ENCODE measurements around the gene GPR146. TPM values are rescaled to one million over a fixed set of nuclear protein-coding genes. Genes with fewer than 3 reads are reported as not detected.

The GPR146 gene
- polyA plus RNA-seq, 3 donors = 0.48 to 0.92 (median 0.48) TPM

- peak overlapping the region; percentile 88 for H3K4me2 ChIP-seq (replicated peaks; ENCODE audit: extremely low read depth, low read length, poor library complexity, severe bottlenecking)
- intact Hi-C loops (cut with micrococcal nuclease) = loop anchor here (1.0 to 2.0 kb wide), 2 partner anchors 14 to 15 kb away; partner anchors contain the start of gene GPR146 (in 2 of the 2)
- H2AFZ ChIP-seq (ENCODE audit: insufficient read depth, low read depth, low read length, poor library complexity, severe bottlenecking) = peak overlapping the region; percentile 74
- H3K9me3 Mint-ChIP-seq = peaks cover 0 to 2% (median 0%) of the 10 kb centered on the region in 7 donors
- H3K4me3 Mint-ChIP-seq = peak overlapping the region; percentile 4 to 51
- no peak for TF ChIP-seq CTCF (IDR thresholded peaks at IDR 0.05)
- H3K27me3 ChIP-seq (ENCODE audit: control insufficient read depth in 2 of 2, insufficient read depth in 2 of 2, low read length in 2 of 2) = no peaks in the 10 kb centered on the region
- H3K9me3 ChIP-seq (replicated peaks in 1 of 2; ENCODE audit: control insufficient read depth in 1 of 2, insufficient read depth in 1 of 2, low read length in 2 of 2) = no peaks in the 10 kb centered on the region
- H3K4me3 ChIP-seq (replicated peaks in 1 of 3; ENCODE audit: low read depth in 2 of 3, low read length in 3 of 3) = peak overlapping the region in 1 of 3 experiments; percentile 72
- H4K20me1 ChIP-seq (ENCODE audit: insufficient read depth, low read length) = peaks cover 19% of the 10 kb centered on the region
- H3K36me3 Mint-ChIP-seq = peaks cover 13 to 17% of the 10 kb centered on the region in 2 donors
- WGBS (ENCODE audit: insufficient coverage) = 74% methylated on average over 27 of the region's 33 CpGs
- peaks cover 39 to 56% of the 10 kb centered on the region in 2 donors for H3K4me1 ChIP-seq (ENCODE audit: control insufficient read depth in 1 of 2, insufficient read depth in 2 of 2, low read length in 2 of 2)
- H3K27ac Mint-ChIP-seq = peak overlapping the region; percentile 86 to 94 (median 93)
- DNase-seq = peak; percentile 50 to 60 (median 53)
- H3K36me3 ChIP-seq (replicated peaks in 1 of 2; ENCODE audit: control insufficient read depth in 1 of 2, insufficient read depth in 2 of 2, low read length in 2 of 2) = peaks cover 9 to 14% of the 10 kb centered on the region in 2 donors
- peaks cover 0 to 9% (median 4%) of the 10 kb centered on the region in 3 donors for H3K27me3 Mint-ChIP-seq (ENCODE audit: low read depth in 3 of 3)
- peak overlapping the region; percentile 77 to 89 for H3K27ac ChIP-seq (ENCODE audit: low read depth in 1 of 2, low read length in 2 of 2)
- H3K9ac ChIP-seq (ENCODE audit: insufficient read depth, low read length, poor library complexity, severe bottlenecking) = peak overlapping the region; percentile 55
- peaks cover 25% of the 10 kb centered on the region for H3K79me2 ChIP-seq (ENCODE audit: insufficient read depth, low read length)
- peaks cover 35% of the 10 kb centered on the region for H3K4me1 Mint-ChIP-seq
Observed at GRCh38 chr7:1029637-1030443, 14.5 kb upstream of the GPR146 start.

- H3K4me3 Mint-ChIP-seq = no peak overlapping the region
- Histone ChIP-seq H3K9ac (ENCODE audit: insufficient read depth, low read length, poor library complexity, severe bottlenecking) (no peak overlapping the region), H2AFZ (ENCODE audit: insufficient read depth, low read depth, low read length, poor library complexity, severe bottlenecking) (peak overlapping the region; percentile 74), H3K4me1 (ENCODE audit: control insufficient read depth in 1 of 2, insufficient read depth in 2 of 2, low read length in 2 of 2) (peaks cover 33 to 49% of the 10 kb centered on the region in 2 donors), H3K4me2 (replicated peaks; ENCODE audit: extremely low read depth, low read length, poor library complexity, severe bottlenecking) (no peak overlapping the region), H3K36me3 (replicated peaks in 1 of 2; ENCODE audit: control insufficient read depth in 1 of 2, insufficient read depth in 2 of 2, low read length in 2 of 2) (peaks cover 8% of the 10 kb centered on the region in 2 donors), H3K4me3 (replicated peaks in 1 of 3; ENCODE audit: low read depth in 2 of 3, low read length in 3 of 3) (no peak overlapping the region), H4K20me1 (ENCODE audit: insufficient read depth, low read length) (peaks cover 12% of the 10 kb centered on the region), H3K9me3 (replicated peaks in 1 of 2; ENCODE audit: control insufficient read depth in 1 of 2, insufficient read depth in 1 of 2, low read length in 2 of 2) (peaks cover 2 to 3% of the 10 kb centered on the region in 2 donors), H3K27ac (ENCODE audit: low read depth in 1 of 2, low read length in 2 of 2) (peak overlapping the region; percentile 77 to 89), H3K27me3 (ENCODE audit: control insufficient read depth in 2 of 2, insufficient read depth in 2 of 2, low read length in 2 of 2) (peaks cover 0 to 3% of the 10 kb centered on the region in 2 donors), H3K79me2 (ENCODE audit: insufficient read depth, low read length) (peaks cover 20% of the 10 kb centered on the region)
- no peak for DNase-seq
- no peak for TF ChIP-seq CTCF (IDR thresholded peaks at IDR 0.05)
- H3K4me1 Mint-ChIP-seq = peaks cover 29% of the 10 kb centered on the region
- H3K36me3 Mint-ChIP-seq = peaks cover 10 to 11% of the 10 kb centered on the region in 2 donors
- peaks cover 0 to 4% (median 2%) of the 10 kb centered on the region in 7 donors for H3K9me3 Mint-ChIP-seq
- peaks cover 0 to 7% (median 4%) of the 10 kb centered on the region in 3 donors for H3K27me3 Mint-ChIP-seq (ENCODE audit: low read depth in 3 of 3)
- peak overlapping the region in 5 of 7 donors; percentile 86 to 94 (median 93) for H3K27ac Mint-ChIP-seq
- intact Hi-C loops (cut with micrococcal nuclease) = no loop called here
- 97% methylated on average over 10 of the region's 12 CpGs for WGBS (ENCODE audit: insufficient coverage)
Observed at GRCh38 chr7:1030444-1031070, 13.8 kb upstream of the GPR146 start.

All from CD14-positive monocyte (primary cell).